B cell (primary cell): ENCODE data around the gene TRIP10. TPM values are rescaled to one million over a fixed set of nuclear protein-coding genes. Genes with fewer than 3 reads are reported as not detected.

Experiments
- ATAC-seq: fragments of 200-7000 bp; cut with Tn5 transposase; one replicate; pipeline ENCODE4 v1.10.0; 2021; ENCODE audit warnings: low read depth, mild to moderate bottlenecking, moderate number of reproducible peaks, moderate library complexity
- CTCF ChIA-PET: fragments of 350-600 bp; sonication (Branson Sonifier 250); formaldehyde crosslinking; loops from one replicate; lab custom pipeline; 2021; ENCODE audit warnings: antibody characterized with exemption, inconsistent platforms; lab: Charles Lee
- POLR2A ChIA-PET: fragments of 350-600 bp; sonication (Branson Sonifier 250); formaldehyde crosslinking; loops from one replicate; lab custom pipeline; 2021; ENCODE audit warnings: antibody characterized with exemption; lab: Charles Lee
- DNase-seq: peaks from one replicate; pipeline ENCODE4 v3.0.0; 2013
- H2AFZ ChIP-seq: 2 replicates; pipeline ENCODE4 v1.6.1; 2012; ENCODE audit warnings: mild to moderate bottlenecking, low read depth, low read length; ENCODE audit not compliant: insufficient read depth, poor library complexity, severe bottlenecking
- H3K27ac ChIP-seq, 2 donors: 1 replicate in 1 of 2; 2 replicates in 1 of 2; pipeline ENCODE4 v1.5.1; 2012 to 2013; ENCODE audit warnings: low read length in 2 of 2, mild to moderate bottlenecking in 2 of 2, moderate library complexity in 1 of 2
- H3K27me3 ChIP-seq, 4 experiments: fragments of 200-600 bp in 1 of 4; sonication (generic) in 1 of 4; replicated peaks in 1 of 4; 1 replicate in 2 of 4; 2 replicates in 2 of 4; pipeline versions ENCODE4 v1.6.1 to v1.7.0; 2013 to 2016; ENCODE audit warnings: low read length in 3 of 4, mild to moderate bottlenecking in 2 of 4, mixed read lengths in 1 of 4, moderate library complexity in 1 of 4; ENCODE audit not compliant: insufficient read depth in 4 of 4, control insufficient read depth in 3 of 4; ENCODE audit errors: control extremely low read depth in 1 of 4
- H3K36me3 ChIP-seq, 2 experiments: replicated peaks in 1 of 2; 1 replicate in 1 of 2; 2 replicates in 1 of 2; pipeline versions ENCODE4 v1.6.1 to v1.7.1; 2013; ENCODE audit warnings: low read length in 1 of 2; ENCODE audit not compliant: insufficient read depth in 2 of 2, control insufficient read depth in 1 of 2; ENCODE audit errors: control extremely low read depth in 1 of 2, extremely low read depth in 1 of 2
- H3K4me1 ChIP-seq, 2 donors: fragments of 200-600 bp in 1 of 2; sonication (generic) in 1 of 2; 1 replicate in 1 of 2; 2 replicates in 1 of 2; pipeline versions ENCODE4 v1.5.1 to v1.6.1; 2013 to 2017; ENCODE audit warnings: low read length in 2 of 2; ENCODE audit not compliant: control insufficient read depth in 2 of 2, insufficient read depth in 2 of 2
- H3K4me2 ChIP-seq: replicated peaks from 2 replicates; pipeline ENCODE3; 2012; ENCODE audit warnings: mild to moderate bottlenecking, low read depth, low read length; ENCODE audit not compliant: poor library complexity, severe bottlenecking
- H3K4me3 ChIP-seq, 5 experiments: fragments of 200-600 bp in 1 of 5; sonication (generic) in 1 of 5; 1 replicate in 3 of 5; 2 replicates in 2 of 5; pipeline versions ENCODE4 v1.5.1 to v1.7.0; 2011 to 2016; ENCODE audit warnings: low read length in 4 of 5, mild to moderate bottlenecking in 4 of 5, low read depth in 2 of 5, control low read depth in 1 of 5, moderate library complexity in 1 of 5; ENCODE audit not compliant: insufficient read depth in 1 of 5; ENCODE audit errors: control extremely low read depth in 1 of 5, extremely low read depth in 1 of 5
- H3K79me2 ChIP-seq: fragments of 200-600 bp; sonication (generic); one replicate; pipeline ENCODE4 v1.6.0; 2016; ENCODE audit warnings: low read length; ENCODE audit not compliant: control insufficient read depth, insufficient read depth
- H3K9ac ChIP-seq: fragments of 200-600 bp; sonication (generic); 2 replicates; pipeline ENCODE4 v1.6.1; 2017; ENCODE audit warnings: mild to moderate bottlenecking, low read length, moderate library complexity
- H3K9me3 ChIP-seq, 3 donors: one replicate each; pipeline versions ENCODE4 v1.6.1 to v1.7.1; 2013; ENCODE audit warnings: low read length in 2 of 3; ENCODE audit not compliant: control insufficient read depth in 2 of 3, insufficient read depth in 1 of 3; ENCODE audit errors: control extremely low read depth in 1 of 3
- H4K20me1 ChIP-seq: 2 replicates; pipeline ENCODE4 v1.6.0; 2012; ENCODE audit warnings: mild to moderate bottlenecking, low read length; ENCODE audit not compliant: insufficient read depth, control insufficient read depth, poor library complexity, severe bottlenecking
- H3K27ac Mint-ChIP-seq: one replicate; pipeline ENCODE4 v1.8.0; 2021; ENCODE audit warnings: mixed read lengths
- H3K27me3 Mint-ChIP-seq: one replicate; pipeline ENCODE4 v1.8.0; 2021; ENCODE audit warnings: mixed read lengths
- H3K4me1 Mint-ChIP-seq: one replicate; pipeline ENCODE4 v1.8.0; 2021; ENCODE audit warnings: mixed read lengths
- H3K4me3 Mint-ChIP-seq: one replicate; pipeline ENCODE4 v1.8.0; 2021; ENCODE audit warnings: mixed read lengths
- H3K9me3 Mint-ChIP-seq: one replicate; pipeline ENCODE4 v1.8.0; 2022; ENCODE audit warnings: mixed read lengths; ENCODE audit not compliant: insufficient read depth
- CTCF ChIP-seq: fragments of 200-600 bp; IDR thresholded peaks from one replicate; pipeline ENCODE4 v1.8.0; 2022; ENCODE audit warnings: antibody characterized with exemption, mild to moderate bottlenecking
- EZH2 ChIP-seq: IDR thresholded peaks from 2 replicates; pipeline ENCODE4 v1.6.1; 2012; ENCODE audit warnings: borderline replicate concordance, low read depth, mild to moderate bottlenecking, moderate library complexity, low read length; ENCODE audit not compliant: insufficient read depth, poor library complexity, severe bottlenecking
- WGBS: methylation state at CpG from one replicate; pipeline ENCODE4 v1.1.5; 2013; ENCODE audit warnings: missing lambda C conversion rate; ENCODE audit not compliant: insufficient coverage; 5-methylcytosine and 5-hydroxymethylcytosine counted together
- intact Hi-C: fragments of 100-400 bp; cut with micrococcal nuclease; formaldehyde crosslinking; loops from one replicate; pipeline ENCODE4 v1.10.0; 2022
- polyA plus RNA-seq: library from polyadenylated mRNA; depleted of rRNA; stranded (reverse); fragments of >200 nt; gene quantifications from 2 replicates; pipeline ENCODE4 v1.2.3, GENCODE V29; 2012
- total RNA-seq, 2 donors: library from RNA; stranded (reverse); fragments of 120-200 nt in 1 of 2; gene quantifications; 1 replicate in 1 of 2; 2 replicates in 1 of 2; pipeline versions ENCODE4 v1.2.3 to v1.2.4, GENCODE V29; 2013 to 2022

TRIP10 gene
- total and polyA plus RNA-seq, 2 donors (not counting 1 experiment from before 2014, with no cell fraction given), result 5.9 to 42.7 TPM

DNA sequence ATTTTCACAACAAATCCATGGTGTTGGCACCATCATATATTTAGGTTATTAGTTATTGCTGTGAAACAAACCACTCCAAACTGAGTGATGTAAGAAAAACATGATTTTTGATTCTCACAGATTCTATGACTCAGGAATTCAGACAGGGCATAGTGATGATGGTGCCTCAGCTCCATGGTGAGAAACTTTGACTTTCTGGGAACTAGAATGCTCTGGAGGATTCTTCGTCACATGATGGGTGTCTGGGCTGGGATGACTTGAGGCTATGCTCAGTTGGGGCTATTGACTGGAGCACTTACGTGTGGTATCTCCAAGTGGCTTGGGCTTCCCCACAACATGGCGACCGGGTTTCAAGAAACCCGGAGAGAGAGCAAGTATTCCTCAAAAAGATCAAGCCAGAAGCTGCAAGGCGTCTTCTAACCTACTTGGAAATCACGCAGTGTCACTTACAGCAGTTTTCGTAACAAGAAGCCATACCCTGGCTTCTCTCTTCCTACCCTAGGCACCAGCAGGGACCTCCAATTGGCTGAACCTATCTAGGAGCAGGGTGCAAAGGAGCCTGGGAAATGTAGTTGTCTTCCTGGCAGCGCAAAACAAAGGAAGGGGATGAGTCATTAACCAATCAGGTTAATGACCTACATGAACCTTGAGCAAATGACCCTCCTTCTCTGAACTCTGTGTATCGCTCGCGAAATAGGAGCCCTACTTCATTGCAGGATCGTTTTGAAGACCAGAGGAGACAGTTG is 55.4 kb downstream of the TRIP10 start:
- TF ChIP-seq CTCF, result no peak
- no peak for TF ChIP-seq EZH2
- H3K9me3 ChIP-seq, result peaks cover 0 to 5% (median 5%) of the 10 kb centered on the region in 3 donors
- H3K27ac Mint-ChIP-seq, result peak overlapping the region; percentile 32
- H3K9ac ChIP-seq, result no peak overlapping the region
- H3K79me2 ChIP-seq, result peaks cover 97% of the 10 kb centered on the region
- no peak for ATAC-seq
- WGBS, result over 99% methylated on average over 7 of the region's 13 CpGs
- no peaks in the 10 kb centered on the region for H3K9me3 Mint-ChIP-seq
- H2AFZ ChIP-seq, result no peak overlapping the region
- no peak overlapping the region for H3K4me3 Mint-ChIP-seq
- H3K4me2 ChIP-seq, result no peak overlapping the region
- intact Hi-C loops, result no loop called here
- H4K20me1 ChIP-seq, result peaks cover 71% of the 10 kb centered on the region
- H3K4me1 Mint-ChIP-seq, result peaks cover 60% of the 10 kb centered on the region
- ChIA-PET CTCF (no interaction called here), POLR2A (interaction anchor here (0.6 kb wide), 2 partner anchors 14 to 37 kb away, joined by 3 to 7 read pairs; no protein-coding TSS in a partner anchor)
- H3K36me3 ChIP-seq, result peaks cover 7 to 32% of the 10 kb centered on the region in 2 experiments
- no peaks in the 10 kb centered on the region for H3K27me3 Mint-ChIP-seq
- H3K4me1 ChIP-seq, result peaks cover 21 to 38% of the 10 kb centered on the region in 2 donors
- no peaks in the 10 kb centered on the region for H3K27me3 ChIP-seq
- no peak overlapping the region for H3K27ac ChIP-seq
- H3K4me3 ChIP-seq, result no peak overlapping the region
- DNase-seq, result no peak

DNA sequence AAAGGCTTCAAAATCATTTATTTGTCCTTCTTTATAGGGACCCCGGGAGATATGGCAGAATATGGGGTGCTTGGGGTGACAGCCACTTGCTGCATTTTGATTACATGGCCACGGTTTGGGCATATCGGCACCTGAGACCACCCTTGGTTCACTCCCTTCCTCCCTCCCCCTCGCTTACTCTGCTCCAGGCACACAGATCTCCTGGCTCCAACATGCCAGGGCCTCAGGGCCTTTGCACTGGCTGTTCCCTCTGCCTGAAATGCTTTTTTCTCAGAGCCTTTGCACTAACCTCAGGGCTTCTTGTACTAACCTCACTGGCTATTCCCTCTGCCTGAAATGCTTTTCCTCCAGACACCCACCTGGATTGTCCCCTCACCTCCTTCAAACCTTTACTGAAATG is 56.8 kb downstream of the TRIP10 start:
- no peaks in the 10 kb centered on the region for H3K27me3 Mint-ChIP-seq
- H3K9me3 Mint-ChIP-seq, result no peaks in the 10 kb centered on the region
- peaks cover 67% of the 10 kb centered on the region for H3K4me1 Mint-ChIP-seq
- peaks cover 0 to 5% (median 5%) of the 10 kb centered on the region in 3 donors for H3K9me3 ChIP-seq
- no peak overlapping the region for H3K9ac ChIP-seq
- H3K4me2 ChIP-seq, result no peak overlapping the region
- peak overlapping the region; percentile 29 for H3K27ac Mint-ChIP-seq
- WGBS, result 98% methylated on average over 4 of the region's 4 CpGs
- H4K20me1 ChIP-seq, result peaks cover 57% of the 10 kb centered on the region
- H3K79me2 ChIP-seq, result peaks cover 97% of the 10 kb centered on the region
- CTCF ChIA-PET, result no interaction called here
- no peak for TF ChIP-seq EZH2
- TF ChIP-seq CTCF, result no peak
- peaks cover 7 to 22% of the 10 kb centered on the region in 2 experiments for H3K36me3 ChIP-seq
- no peak for DNase-seq
- no peak overlapping the region for H2AFZ ChIP-seq
- no peak overlapping the region for H3K4me3 ChIP-seq
- intact Hi-C loops, result no loop called here
- POLR2A ChIA-PET, result no interaction called here
- peaks cover 35 to 47% of the 10 kb centered on the region in 2 donors for H3K4me1 ChIP-seq
- no peak overlapping the region for H3K4me3 Mint-ChIP-seq
- no peak for ATAC-seq
- H3K27me3 ChIP-seq, result no peaks in the 10 kb centered on the region
- no peak overlapping the region for H3K27ac ChIP-seq
